IMR-90 (cell line): ENCODE data around the gene RAB43. TPM values are rescaled to one million over a fixed set of nuclear protein-coding genes. Genes with fewer than 3 reads are reported as not detected.

ENCODE experiments used
- ATAC-seq: fragments of 200-7000 bp; cut with Tn5 transposase; 2 replicates; pipeline ENCODE4 v1.9.1; 2020; ENCODE audit warnings: low read depth, mild to moderate bottlenecking, moderate library complexity
- BruUV-seq: library from RNA; stranded (reverse); fragments of 400-500 nt; replicated peaks from 2 replicates; lab custom pipeline; 2021; lab: Mats Ljungman, UMichigan
- CTCF ChIA-PET: fragments of 300-600 bp; formaldehyde crosslinking; extraction: SDS; loops from one replicate; lab custom pipeline; 2021; ENCODE audit warnings: antibody characterized with exemption; lab: Yijun Ruan, JAX
- POLR2A ChIA-PET: fragments of 300-600 bp; sonication (Branson Sonifier 250); formaldehyde crosslinking; loops from one replicate; lab custom pipeline; 2022; ENCODE audit warnings: antibody characterized with exemption; ENCODE audit not compliant: unreplicated experiment; lab: Charles Lee
- DNase-seq: peaks from one replicate; pipeline ENCODE4 v3.0.0; 2013
- H2AFZ ChIP-seq: replicated peaks from 2 replicates; pipeline ENCODE3; 2013; ENCODE audit warnings: low read length, mild to moderate bottlenecking; ENCODE audit not compliant: poor library complexity
- H2AK5ac ChIP-seq: 2 replicates; pipeline ENCODE4 v1.6.1; 2013; ENCODE audit warnings: low read depth, low read length, inconsistent platforms
- H2AK9ac ChIP-seq: replicated peaks from 2 replicates; pipeline ENCODE3; 2013; ENCODE audit warnings: mild to moderate bottlenecking, low read depth, low read length, moderate library complexity; ENCODE audit not compliant: poor library complexity
- H2BK120ac ChIP-seq: 2 replicates; pipeline ENCODE4 v1.6.1; 2013; ENCODE audit warnings: low read depth, low read length, inconsistent platforms
- H2BK15ac ChIP-seq: 3 replicates; pipeline ENCODE4 v1.6.1; 2013; ENCODE audit warnings: low read depth, low read length, inconsistent platforms
- H2BK20ac ChIP-seq: 2 replicates; pipeline ENCODE4 v1.6.1; 2013; ENCODE audit warnings: low read depth, mild to moderate bottlenecking, inconsistent platforms, low read length, moderate library complexity
- H2BK5ac ChIP-seq: 2 replicates; pipeline ENCODE4 v1.6.1; 2013; ENCODE audit warnings: mild to moderate bottlenecking, low read depth, low read length, inconsistent platforms; ENCODE audit not compliant: poor library complexity, severe bottlenecking
- H3K14ac ChIP-seq: replicated peaks from 2 replicates; pipeline ENCODE4 v1.6.1; 2013; ENCODE audit warnings: low read depth, low read length, inconsistent platforms
- H3K18ac ChIP-seq: 2 replicates; pipeline ENCODE4 v1.6.1; 2013; ENCODE audit warnings: low read depth, low read length, control low read depth
- H3K23ac ChIP-seq: 2 replicates; pipeline ENCODE4 v1.6.1; 2013; ENCODE audit warnings: low read depth, low read length, inconsistent platforms
- H3K27ac ChIP-seq: 2 replicates; pipeline ENCODE4 v1.5.1; 2013; ENCODE audit warnings: mild to moderate bottlenecking, control low read depth, low read length; ENCODE audit not compliant: insufficient read depth
- H3K27me3 ChIP-seq: 2 replicates; pipeline ENCODE4 v1.6.1; 2013; ENCODE audit warnings: low read length; ENCODE audit not compliant: control insufficient read depth, insufficient read depth
- H3K36me3 ChIP-seq: 2 replicates; pipeline ENCODE4 v1.6.1; 2013; ENCODE audit warnings: low read length, mixed read lengths; ENCODE audit not compliant: control insufficient read depth, insufficient read depth
- H3K4ac ChIP-seq: 2 replicates; pipeline ENCODE4 v1.6.1; 2013; ENCODE audit warnings: low read depth, low read length, inconsistent platforms
- H3K4me1 ChIP-seq: 2 replicates; pipeline ENCODE4 v1.6.1; 2013; ENCODE audit warnings: low read length, mixed read lengths; ENCODE audit not compliant: control insufficient read depth, insufficient read depth
- H3K4me2 ChIP-seq: 2 replicates; pipeline ENCODE4 v1.6.1; 2013; ENCODE audit warnings: low read depth, mild to moderate bottlenecking, control low read depth, low read length, moderate library complexity
- H3K4me3 ChIP-seq: 2 replicates; pipeline ENCODE4 v1.5.1; 2013; ENCODE audit warnings: low read depth, mild to moderate bottlenecking, control low read depth, low read length, moderate library complexity; ENCODE audit not compliant: insufficient read depth
- H3K56ac ChIP-seq: 2 replicates; pipeline ENCODE4 v1.6.1; 2013; ENCODE audit warnings: low read length, inconsistent platforms; ENCODE audit not compliant: insufficient read depth; ENCODE audit errors: extremely low read depth
- H3K79me1 ChIP-seq, 2 experiments: 2 replicates each; pipeline ENCODE4 v1.6.1; 2013; ENCODE audit warnings: low read length in 2 of 2, inconsistent platforms in 1 of 2, low read depth in 1 of 2
- H3K9ac ChIP-seq: 2 replicates; pipeline ENCODE4 v1.6.1; 2013; ENCODE audit warnings: low read depth, low read length, control low read depth
- H3K9me1 ChIP-seq: 2 replicates; pipeline ENCODE4 v1.6.1; 2013; ENCODE audit warnings: low read length, inconsistent platforms; ENCODE audit not compliant: insufficient read depth
- H3K9me3 ChIP-seq: 2 replicates; pipeline ENCODE4 v1.6.1; 2013; ENCODE audit warnings: low read length; ENCODE audit not compliant: control insufficient read depth, insufficient read depth
- H4K20me1 ChIP-seq: 2 replicates; pipeline ENCODE4 v1.6.1; 2013; ENCODE audit warnings: low read length, inconsistent platforms; ENCODE audit not compliant: insufficient read depth
- H4K5ac ChIP-seq: 2 replicates; pipeline ENCODE4 v1.6.1; 2013; ENCODE audit warnings: mild to moderate bottlenecking, low read depth, low read length, control low read depth
- H4K8ac ChIP-seq, 2 experiments: 2 replicates each; pipeline ENCODE4 v1.6.1; 2013; ENCODE audit warnings: low read depth in 2 of 2, low read length in 2 of 2, control low read depth in 1 of 2, inconsistent platforms in 1 of 2
- H4K91ac ChIP-seq: 2 replicates; pipeline ENCODE4 v1.6.1; 2013; ENCODE audit warnings: low read depth, low read length, inconsistent platforms; ENCODE audit not compliant: insufficient read depth
- BHLHE40 ChIP-seq: fragments of 150-350 bp; IDR thresholded peaks from 2 replicates; pipeline ENCODE4 v1.6.1; 2016; ENCODE audit warnings: mild to moderate bottlenecking, low read depth, low read length
- CEBPB ChIP-seq: IDR thresholded peaks from 2 replicates; pipeline ENCODE4 v1.6.1; 2012; ENCODE audit warnings: low read depth, low read length, improper control_type of control experiment
- CHD1 ChIP-seq: IDR thresholded peaks from 2 replicates; pipeline ENCODE4 v1.6.1; 2012; ENCODE audit warnings: low read depth, low read length, improper control_type of control experiment
- CTCF ChIP-seq: conservative IDR thresholded peaks from 2 replicates; pipeline ENCODE4 v1.5.1; 2012; ENCODE audit warnings: mild to moderate bottlenecking, low read depth, low read length, improper control_type of control experiment
- ELK1 ChIP-seq: fragments of 150-350 bp; IDR thresholded peaks from 2 replicates; pipeline ENCODE4 v1.6.1; 2016; ENCODE audit warnings: low read depth, mild to moderate bottlenecking, low read length, moderate library complexity, borderline replicate concordance
- FOS ChIP-seq: fragments of 150-350 bp; IDR thresholded peaks from 2 replicates; pipeline ENCODE4 v1.6.1; 2016; ENCODE audit warnings: low read depth, low read length
- MAFK ChIP-seq: IDR thresholded peaks from 2 replicates; pipeline ENCODE4 v1.6.1; 2012; ENCODE audit warnings: low read depth, low read length, improper control_type of control experiment
- MAZ ChIP-seq: IDR thresholded peaks from 2 replicates; pipeline ENCODE4 v1.6.1; 2012; ENCODE audit warnings: low read depth, mild to moderate bottlenecking, low read length, improper control_type of control experiment, moderate library complexity, borderline replicate concordance
- MXI1 ChIP-seq: IDR thresholded peaks from 2 replicates; pipeline ENCODE4 v1.6.1; 2012; ENCODE audit warnings: low read depth, mild to moderate bottlenecking, low read length, moderate library complexity, borderline replicate concordance
- NFE2L2 ChIP-seq: fragments of 150-350 bp; IDR thresholded peaks from 2 replicates; pipeline ENCODE4 v1.6.1; 2016; ENCODE audit warnings: low read depth, mild to moderate bottlenecking, low read length
- POLR2A ChIP-seq: IDR thresholded peaks from 2 replicates; pipeline ENCODE4 v1.6.1; 2012; ENCODE audit warnings: mild to moderate bottlenecking, low read depth, low read length
- RAD21 ChIP-seq: IDR thresholded peaks from 2 replicates; pipeline ENCODE4 v1.6.1; 2012; ENCODE audit warnings: low read length, improper control_type of control experiment
- RCOR1 ChIP-seq: IDR thresholded peaks from 2 replicates; pipeline ENCODE4 v1.6.1; 2012; ENCODE audit warnings: mild to moderate bottlenecking, low read length, improper control_type of control experiment; ENCODE audit not compliant: insufficient replicate concordance
- RFX5 ChIP-seq: IDR thresholded peaks from 2 replicates; pipeline ENCODE4 v1.8.0; 2012; ENCODE audit warnings: low read depth, mild to moderate bottlenecking, low read length, moderate library complexity
- SMC3 ChIP-seq: fragments of 150-350 bp; IDR thresholded peaks from 2 replicates; pipeline ENCODE4 v1.6.1; 2016; ENCODE audit warnings: low read depth, mild to moderate bottlenecking, antibody characterized with exemption, low read length, moderate library complexity
- whole genome bisulfite sequencing, 2 experiments: methylation state at CpG; one replicate each; pipeline versions ENCODE4 v1.1.5 to v1.1.7; 2013; ENCODE audit warnings: missing lambda C conversion rate in 2 of 2; ENCODE audit not compliant: insufficient read length in 1 of 2; ENCODE audit errors: extremely low coverage in 2 of 2; 5-methylcytosine and 5-hydroxymethylcytosine counted together
- dilution Hi-C: fragments of 300-500 bp; cut with HindIII; formaldehyde crosslinking; loops from one replicate; pipeline ENCODE4 v1.14.3; 2018; ENCODE audit warnings: low sequenced_read_pairs; ENCODE audit not compliant: unreplicated experiment
- in situ Hi-C: fragments of 300-500 bp; cut with MboI; formaldehyde crosslinking; loops from 3 replicates; pipeline ENCODE4 v1.14.3; 2019; ENCODE audit warnings: low sequenced_read_pairs, inconsistent platforms, mixed read lengths
- intact Hi-C: fragments of 100-400 bp; cut with micrococcal nuclease; formaldehyde crosslinking; loops from 2 replicates; pipeline ENCODE4 v1.10.0; 2022
- polyA plus RNA-seq, 3 experiments: library from polyadenylated mRNA; depleted of rRNA; stranded (reverse); fragments of >200 nt; gene quantifications; 2 replicates each; pipeline ENCODE4 v1.2.3, GENCODE V29; 2012; ENCODE audit warnings: low replicate concordance in 1 of 3
- total RNA-seq: library from RNA; depleted of rRNA; stranded (reverse); fragments of >200 nt; gene quantifications from 2 replicates; pipeline ENCODE4 v1.2.3, GENCODE V29; 2012
- TF ChIP-seq, protein P1 (sequence below): fragments of 150-350 bp; IDR thresholded peaks from 2 replicates; pipeline ENCODE4 v1.6.1; 2017; ENCODE audit warnings: mild to moderate bottlenecking, antibody characterized with exemption, low read length, low read depth

Gene RAB43
- total and polyA plus RNA-seq, 2 of the 4 experiments (the other 2 are of a cell fraction) = 9.9 to 14.0 TPM

- H3K18ac ChIP-seq = no peak overlapping the region
- no peak overlapping the region for H3K4me2 ChIP-seq
- H2BK15ac ChIP-seq = no peak overlapping the region
- no peak overlapping the region for H2BK5ac ChIP-seq
- H3K4me1 ChIP-seq = no peaks in the 10 kb centered on the region
- H2BK20ac ChIP-seq = no peak overlapping the region
- no peak overlapping the region for H2BK120ac ChIP-seq
- no peak overlapping the region for H3K56ac ChIP-seq
- TF ChIP-seq RFX5 (no peak), POLR2A (no peak), RCOR1 (no peak), NFE2L2 (no peak), CHD1 (no peak), CTCF (no peak), BHLHE40 (no peak), FOS (no peak), RAD21 (no peak), SMC3 (no peak), MAFK (no peak), ELK1 (no peak), CEBPB (no peak), MAZ (no peak), MXI1 (no peak)
- TF ChIP-seq, protein P1, sequence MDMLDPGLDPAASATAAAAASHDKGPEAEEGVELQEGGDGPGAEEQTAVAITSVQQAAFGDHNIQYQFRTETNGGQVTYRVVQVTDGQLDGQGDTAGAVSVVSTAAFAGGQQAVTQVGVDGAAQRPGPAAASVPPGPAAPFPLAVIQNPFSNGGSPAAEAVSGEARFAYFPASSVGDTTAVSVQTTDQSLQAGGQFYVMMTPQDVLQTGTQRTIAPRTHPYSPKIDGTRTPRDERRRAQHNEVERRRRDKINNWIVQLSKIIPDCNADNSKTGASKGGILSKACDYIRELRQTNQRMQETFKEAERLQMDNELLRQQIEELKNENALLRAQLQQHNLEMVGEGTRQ = no peak
- H2AK5ac ChIP-seq = no peak overlapping the region
- no peak overlapping the region for H2AFZ ChIP-seq
- intact Hi-C loops (no loop called here), in situ Hi-C loops (no loop called here), dilution Hi-C loops (no loop called here)
- H3K23ac ChIP-seq = no peak overlapping the region
- H2AK9ac ChIP-seq = no peak overlapping the region
- BruUV-seq = no TSS peak
- H4K20me1 ChIP-seq = peaks cover 74% of the 10 kb centered on the region
- H4K8ac ChIP-seq = no peak overlapping the region
- peaks cover 29 to 73% of the 10 kb centered on the region in 2 experiments for H3K79me1 ChIP-seq
- H3K36me3 ChIP-seq = peaks cover 9% of the 10 kb centered on the region
- no peak overlapping the region for H3K9ac ChIP-seq
- CTCF ChIA-PET = no interaction called here
- no peak overlapping the region for H3K4ac ChIP-seq
- no peaks in the 10 kb centered on the region for H3K9me3 ChIP-seq
- H4K5ac ChIP-seq = no peak overlapping the region
- no peaks in the 10 kb centered on the region for H3K27me3 ChIP-seq
- H3K9me1 ChIP-seq = peaks cover 12% of the 10 kb centered on the region; the same call in 1 of the 2 replicates
- H3K4me3 ChIP-seq = no peak overlapping the region
- no peak overlapping the region for H3K14ac ChIP-seq
- H4K91ac ChIP-seq = no peak overlapping the region
- WGBS, 2 experiments = no CpG with 5 or more reads among the region's 1 CpG
- POLR2A ChIA-PET = no interaction called here
- ATAC-seq (no peak), DNase-seq (no peak)
- H3K27ac ChIP-seq = no peak overlapping the region
Measured at GRCh38 chr3:129100274-129100673, 21.3 kb downstream of the RAB43 start.
